GM21717 (cell line): Measurements from ENCODE around the gene AGBL3.
"Not testable (repeated sequence)": the region's sequence is repeated elsewhere in the genome, so short reads cannot be mapped to it uniquely, and the experiment has no call there.

Experiments
- ATAC-seq: cut with Tn5 transposase; IDR thresholded peaks from one replicate; pipeline ENCODE4 v1.9.1; 2021; ENCODE audit warnings: mild to moderate bottlenecking, moderate library complexity; ENCODE audit not compliant: unreplicated experiment

Gene AGBL3

GRCh38 chr7:134962270-134962780 is 24.0 kb upstream of the AGBL3 start:
- ATAC-seq, result no peak

- ATAC-seq, result no peak
Observed at GRCh38 chr7:134963036-134963435, 23.3 kb upstream of the AGBL3 start.

- ATAC-seq, result no peak
Observed at GRCh38 chr7:134966691-134967090, 19.6 kb upstream of the AGBL3 start.

GRCh38 chr7:134968110-134968509 is 18.2 kb upstream of the AGBL3 start:
- no peak for ATAC-seq

GRCh38 chr7:134981645-134982044 is 4.7 kb upstream of the AGBL3 start:
- not testable (repeated sequence) for ATAC-seq

GRCh38 chr7:134985894-134986362 is 380 bp upstream of the AGBL3 start:
- ATAC-seq, result peak; percentile 56

GRCh38 chr7:134988161-134988560 is 1.9 kb downstream of the AGBL3 start:
- ATAC-seq, result no peak

- no peak for ATAC-seq
Observed at GRCh38 chr7:134991469-134992339, 5.4 kb downstream of the AGBL3 start.

- peak; percentile 73 for ATAC-seq
Observed at GRCh38 chr7:134992626-134993179, 6.4 kb downstream of the AGBL3 start.

- ATAC-seq, result no peak
Observed at GRCh38 chr7:134993877-134994456, 7.7 kb downstream of the AGBL3 start.

GRCh38 chr7:134995239-134996096 is 9.2 kb downstream of the AGBL3 start:
- ATAC-seq, result peak; percentile 48

- peak; percentile 40 for ATAC-seq
Observed at GRCh38 chr7:134996097-134996550, 9.8 kb downstream of the AGBL3 start.

- no peak for ATAC-seq
Observed at GRCh38 chr7:134997214-134997885, 11.0 kb downstream of the AGBL3 start.

- no peak for ATAC-seq
Observed at GRCh38 chr7:134999136-134999535, 12.8 kb downstream of the AGBL3 start.

- no peak for ATAC-seq
Observed at GRCh38 chr7:135001390-135002165, 15.3 kb downstream of the AGBL3 start.

- ATAC-seq, result no peak
Observed at GRCh38 chr7:135012229-135012628, 25.9 kb downstream of the AGBL3 start.

- no peak for ATAC-seq
Observed at GRCh38 chr7:135023622-135024021, 37.3 kb downstream of the AGBL3 start.

- ATAC-seq, result no peak
Observed at GRCh38 chr7:135035252-135035651, 48.9 kb downstream of the AGBL3 start.

- not testable (repeated sequence) for ATAC-seq
Observed at GRCh38 chr7:135067017-135067416, 80.7 kb downstream of the AGBL3 start.
